A673 (cell line): Measurements from ENCODE around the gene TOMM40.

Experiments used
- CTCF ChIP-seq: fragments of 300-800, 200-600 bp; sonication (generic); conservative IDR thresholded peaks from 2 replicates; pipeline ENCODE4 v1.5.1; 2017; ENCODE audit warnings: low read depth, mild to moderate bottlenecking, antibody characterized with exemption, low read length, moderate library complexity, mixed read lengths
- EZH2 ChIP-seq: fragments of 200-600 bp; sonication (generic); IDR thresholded peaks from 2 replicates; pipeline ENCODE4 v1.6.1; 2017; ENCODE audit warnings: borderline replicate concordance, low read depth, mild to moderate bottlenecking, mixed read lengths, antibody characterized with exemption, low read length; ENCODE audit not compliant: poor library complexity, severe bottlenecking

DNA sequence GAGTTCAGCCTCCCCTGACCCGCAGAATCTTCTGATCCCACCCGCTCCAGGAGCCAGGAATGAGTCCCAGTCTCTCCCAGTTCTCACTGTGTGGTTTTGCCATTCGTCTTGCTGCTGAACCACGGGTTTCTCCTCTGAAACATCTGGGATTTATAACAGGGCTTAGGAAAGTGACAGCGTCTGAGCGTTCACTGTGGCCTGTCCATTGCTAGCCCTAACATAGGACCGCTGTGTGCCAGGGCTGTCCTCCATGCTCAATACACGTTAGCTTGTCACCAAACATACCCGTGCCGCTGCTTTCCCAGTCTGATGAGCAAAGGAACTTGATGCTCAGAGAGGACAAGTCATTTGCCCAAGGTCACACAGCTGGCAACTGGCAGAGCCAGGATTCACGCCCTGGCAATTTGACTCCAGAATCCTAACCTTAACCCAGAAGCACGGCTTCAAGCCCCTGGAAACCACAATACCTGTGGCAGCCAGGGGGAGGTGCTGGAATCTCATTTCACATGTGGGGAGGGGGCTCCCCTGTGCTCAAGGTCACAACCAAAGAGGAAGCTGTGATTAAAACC is 13.5 kb downstream of the TOMM40 start:
- peak; percentile 44 for TF ChIP-seq CTCF
- TF ChIP-seq EZH2: no peak
